HG03060 (cell line): ENCODE measurements around the gene PRSS57.
"Not testable (repeated sequence)": the region's sequence is repeated elsewhere in the genome, so short reads cannot be mapped to it uniquely, and the experiment has no call there.

ENCODE experiments used
- ATAC-seq: cut with Tn5 transposase; IDR thresholded peaks from one replicate; pipeline ENCODE4 v1.9.1; 2021; ENCODE audit warnings: low read depth, moderate number of reproducible peaks; ENCODE audit not compliant: unreplicated experiment

PRSS57 gene

GRCh38 chr19:695352-695949 is at the start of gene PRSS57:
Gene PRSS57 (minus strand): TSS chr19:695452. CDS start chr19:695430, 22 bp downstream.
- ATAC-seq: no peak

GRCh38 chr19:743168-743687 is 48.0 kb upstream of the PRSS57 start:
- no peak for ATAC-seq

- ATAC-seq: no peak
These were observed 47.4 kb upstream of the PRSS57 start for GRCh38 chr19:742540-743075.

GRCh38 chr19:741506-742131 is 46.4 kb upstream of the PRSS57 start:
- no peak for ATAC-seq

- ATAC-seq: not testable (repeated sequence)
These were observed 45.7 kb upstream of the PRSS57 start for GRCh38 chr19:740816-741505.

GRCh38 chr19:739998-740715 is 44.9 kb upstream of the PRSS57 start:
- no peak for ATAC-seq

- ATAC-seq: no peak
These were observed 43.4 kb upstream of the PRSS57 start for GRCh38 chr19:738509-739128.

- no peak for ATAC-seq
These were observed 42.4 kb upstream of the PRSS57 start for GRCh38 chr19:737591-738093.

GRCh38 chr19:736125-736524 is 40.9 kb upstream of the PRSS57 start:
- ATAC-seq: no peak

GRCh38 chr19:734716-735115 is 39.5 kb upstream of the PRSS57 start:
- no peak for ATAC-seq

- no peak for ATAC-seq
These were observed 37.2 kb upstream of the PRSS57 start for GRCh38 chr19:732148-733069.

GRCh38 chr19:731000-731399 is 35.7 kb upstream of the PRSS57 start:
- no peak for ATAC-seq

- ATAC-seq: no peak
These were observed 34.9 kb upstream of the PRSS57 start for GRCh38 chr19:729965-730668.

- not testable (repeated sequence) for ATAC-seq
These were observed 34.3 kb upstream of the PRSS57 start for GRCh38 chr19:729564-729963.

- ATAC-seq: no peak
These were observed 32.8 kb upstream of the PRSS57 start for GRCh38 chr19:728011-728410.

- ATAC-seq: no peak
These were observed 32.0 kb upstream of the PRSS57 start for GRCh38 chr19:726993-727956.

- no peak for ATAC-seq
These were observed 30.3 kb upstream of the PRSS57 start for GRCh38 chr19:725461-726089.
